Muscle of back (tissue), 11 donors: ENCODE measurements around the gene CHMP1B. TPM values are rescaled to one million over a fixed set of nuclear protein-coding genes. Genes with fewer than 3 reads are reported as not detected.
"Not testable (repeated sequence)": the region's sequence is repeated elsewhere in the genome, so short reads cannot be mapped to it uniquely, and the experiment has no call there.

ENCODE experiments used
- DNase-seq, 3 donors: peaks; one replicate each; pipeline versions ENCODE4 v3.0.0 to v3.0.0-alpha.2; 2013
- polyA plus RNA-seq, 10 donors: library from polyadenylated mRNA; unstranded; fragments of 120-200 nt; gene quantifications; one replicate each; pipeline ENCODE4 v1.2.1, GENCODE V29; 2013; ENCODE audit not compliant: insufficient read length in 10 of 10

The CHMP1B gene
- polyA plus RNA-seq, 10 donors, result 18.7 to 26.5 (median 21.7) TPM

DNA sequence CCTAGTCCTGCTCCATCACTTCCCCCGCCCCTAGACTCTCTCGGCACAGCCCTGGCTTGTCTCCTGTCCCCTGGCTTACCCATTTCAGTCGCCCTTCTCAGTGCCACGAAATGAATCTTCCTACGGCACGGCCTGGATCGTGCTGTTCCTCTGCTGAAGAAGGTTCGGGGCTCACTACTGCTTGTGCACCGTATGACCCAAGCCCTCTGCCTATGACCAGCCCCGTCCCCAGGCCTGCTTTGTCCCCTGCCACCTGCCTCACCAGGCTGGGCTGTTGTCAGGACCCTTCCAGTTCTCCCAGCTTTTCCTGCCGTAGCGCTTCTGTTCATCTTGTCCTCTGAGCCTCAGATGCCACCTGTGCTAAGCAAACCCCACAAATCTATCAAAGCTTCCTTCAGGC, 13.9 kb downstream of the CHMP1B start:
- DNase-seq, result no peak

- DNase-seq, result no peak
Observed at GRCh38 chr18:11866329-11866728, 15.1 kb downstream of the CHMP1B start.

GRCh38 chr18:11866764-11867163, 15.6 kb downstream of the CHMP1B start:
- no peak for DNase-seq

DNA sequence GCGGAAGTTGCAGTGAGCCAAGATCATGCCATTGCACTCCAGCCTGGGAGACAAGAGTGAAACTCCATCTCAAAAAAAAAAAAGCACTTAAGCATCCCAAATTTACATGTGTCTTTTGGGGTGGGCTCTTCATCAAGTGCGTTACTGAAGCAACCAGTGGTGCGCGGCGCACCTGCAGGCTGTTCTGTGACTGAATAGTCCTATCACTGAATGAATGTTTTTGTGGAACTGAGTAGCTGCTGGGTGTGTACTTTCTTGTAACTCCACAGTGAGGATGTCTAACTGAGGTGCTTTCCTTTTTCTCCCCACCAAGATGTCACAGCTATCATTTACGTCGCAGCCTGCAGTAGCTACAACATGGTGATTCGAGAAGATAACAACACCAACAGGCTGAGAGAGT, 17.0 kb downstream of the CHMP1B start:
- DNase-seq, result no peak

- no peak for DNase-seq
Observed at GRCh38 chr18:11871501-11871900, 20.3 kb downstream of the CHMP1B start.

GRCh38 chr18:11872479-11873136, 21.4 kb downstream of the CHMP1B start:
- DNase-seq, result peak; percentile 11 to 22 (median 12)

DNA sequence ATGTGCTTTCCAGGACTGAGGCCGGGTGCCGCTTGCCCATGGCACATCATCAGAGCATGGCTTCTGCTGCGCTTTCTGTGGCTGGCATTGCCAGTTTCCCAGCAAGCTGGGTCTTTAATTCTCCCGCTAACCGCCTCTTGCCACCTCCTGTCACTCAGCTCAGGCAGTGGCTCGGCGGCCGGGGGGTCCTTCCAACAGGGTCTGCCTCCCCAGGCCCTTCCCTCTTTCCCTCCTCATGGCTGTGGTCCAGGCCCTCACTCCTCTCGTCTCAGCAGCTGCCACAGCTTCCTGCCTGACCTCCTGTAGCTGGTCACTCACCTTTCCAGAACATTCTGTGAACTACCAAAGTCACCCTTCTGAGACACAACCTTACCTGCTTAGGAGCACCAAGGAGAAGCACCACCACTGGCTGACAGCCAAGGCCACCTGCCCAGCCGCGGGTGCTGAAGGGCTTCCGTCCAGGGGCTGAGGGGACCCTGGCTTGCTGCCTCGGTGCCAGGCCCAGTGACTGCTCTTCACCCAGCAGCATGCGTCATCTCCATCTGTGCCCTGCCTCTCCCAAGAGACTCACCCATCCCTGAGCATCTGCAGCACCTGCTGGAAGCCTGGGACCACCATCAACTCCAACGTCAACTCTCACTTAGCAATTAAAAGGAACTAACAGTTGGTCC, 22.6 kb downstream of the CHMP1B start:
- no peak for DNase-seq

DNA sequence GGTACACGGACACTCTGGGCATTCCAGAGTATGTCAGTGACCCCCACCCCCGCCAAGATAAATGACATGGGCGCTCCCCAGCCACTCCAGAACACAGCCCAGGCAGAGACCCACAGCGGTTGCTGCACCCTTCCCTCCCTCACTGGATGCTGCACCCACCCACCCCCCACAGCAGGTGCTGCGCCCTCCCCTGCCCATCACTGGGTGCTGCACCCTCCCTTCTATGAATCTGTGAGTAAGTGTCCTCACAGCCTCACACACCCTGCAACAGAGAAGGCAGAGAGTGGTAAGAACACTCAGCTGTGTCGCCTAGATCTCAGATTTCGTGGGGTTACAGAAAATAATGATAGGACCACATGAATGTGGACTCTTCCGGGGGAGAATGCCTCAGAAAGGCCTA, 23.5 kb downstream of the CHMP1B start:
- DNase-seq, result no peak

GRCh38 chr18:11877497-11878135, 26.4 kb downstream of the CHMP1B start:
- DNase-seq, result no peak

GRCh38 chr18:11880586-11881304, 29.5 kb downstream of the CHMP1B start:
- no peak for DNase-seq

DNA sequence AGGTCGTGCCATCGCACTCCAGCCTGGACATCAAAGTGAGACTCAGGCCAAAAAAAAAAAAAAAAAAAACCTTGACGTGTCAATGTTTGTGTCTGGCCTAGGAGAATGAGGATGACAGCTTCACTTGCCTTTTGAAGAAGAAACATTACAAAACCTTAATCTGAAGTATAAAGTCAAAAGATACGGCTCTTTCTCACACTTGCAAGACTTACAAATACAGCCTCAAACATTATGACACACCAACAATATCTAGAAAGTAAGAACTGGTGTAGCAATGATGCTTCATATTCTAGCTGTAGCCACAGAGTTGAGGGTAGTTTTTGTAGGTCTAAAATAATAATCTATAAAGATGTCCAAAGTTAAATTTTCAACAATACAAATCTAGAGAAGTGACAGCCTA, 31.4 kb downstream of the CHMP1B start:
- no peak for DNase-seq

DNA sequence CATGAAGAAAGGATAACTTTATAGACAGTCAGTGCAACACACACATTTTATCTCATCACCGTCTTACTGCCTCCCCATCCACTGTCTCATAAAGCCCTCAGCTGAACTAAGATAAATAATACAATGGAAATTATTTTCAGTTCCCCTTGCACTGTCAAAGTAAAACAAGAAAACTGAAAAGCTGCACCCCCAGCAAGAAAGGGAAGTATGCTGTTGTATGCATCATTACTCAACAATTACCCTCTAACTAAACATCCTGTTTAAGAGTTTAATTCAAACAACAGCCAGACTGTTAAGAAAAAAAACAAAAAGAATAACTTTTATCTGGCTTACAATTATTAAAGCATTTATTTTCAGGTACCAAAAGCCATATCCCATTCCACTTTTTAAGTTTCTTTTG, 31.9 kb downstream of the CHMP1B start:
- no peak for DNase-seq

DNA sequence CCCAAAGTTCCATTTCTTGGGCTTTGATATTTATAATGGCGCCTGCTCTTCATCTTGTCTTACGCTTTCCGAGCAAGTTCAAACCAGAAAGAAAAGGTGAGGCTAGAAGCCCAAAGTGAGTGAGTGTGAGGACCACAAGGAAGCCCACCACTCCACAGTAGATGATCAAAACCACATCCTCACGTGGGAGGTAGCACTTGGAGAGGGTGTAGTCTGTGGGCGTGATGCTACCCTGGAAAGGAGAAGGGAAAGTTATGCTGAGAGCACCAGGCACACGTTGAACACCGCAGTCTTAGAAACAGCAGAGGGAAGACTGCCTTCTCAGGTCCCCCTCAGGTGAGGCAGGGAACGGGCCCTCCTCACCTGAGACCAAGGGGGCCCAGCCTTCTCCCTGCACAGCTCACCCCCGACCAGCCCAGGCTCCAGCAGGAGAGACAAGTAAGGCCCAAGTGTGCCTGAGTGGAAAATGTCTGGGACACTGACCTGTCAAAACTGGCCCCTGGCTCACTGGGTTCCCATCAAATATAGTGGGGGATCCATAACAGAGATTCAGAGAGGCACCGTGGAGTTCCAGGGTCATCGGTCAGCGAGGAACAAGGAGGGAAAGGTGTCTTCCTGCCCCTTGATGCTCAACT, 33.3 kb downstream of the CHMP1B start:
- no peak for DNase-seq

- DNase-seq, result no peak
Observed at GRCh38 chr18:11885278-11885947, 34.2 kb downstream of the CHMP1B start.

DNA sequence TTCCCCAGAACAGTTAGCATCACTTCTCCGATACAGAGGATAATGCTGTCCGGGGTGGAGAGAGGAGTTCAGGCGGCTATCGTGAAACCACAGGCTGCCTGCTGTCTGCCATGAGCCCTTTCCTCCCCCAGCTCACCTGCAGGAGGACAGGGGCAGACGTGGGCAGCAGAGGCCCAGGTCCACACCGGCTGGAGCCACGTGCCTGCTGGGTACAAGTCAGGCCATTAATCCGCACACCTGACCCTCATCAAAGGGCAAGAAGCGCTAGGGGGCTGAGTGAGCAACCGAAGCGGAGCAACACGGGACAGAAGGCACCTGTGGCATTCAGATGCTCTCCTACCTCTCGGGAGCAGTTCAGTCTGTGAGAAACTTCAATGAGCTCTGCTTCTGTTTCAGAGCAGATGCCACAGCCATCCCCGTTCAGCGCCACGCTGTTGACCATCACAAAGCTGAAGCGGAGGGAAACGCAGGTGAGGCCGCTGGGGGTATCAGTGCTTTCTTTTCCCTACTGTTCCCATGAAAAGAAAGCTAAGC, 35.4 kb downstream of the CHMP1B start:
- DNase-seq, result no peak

DNA sequence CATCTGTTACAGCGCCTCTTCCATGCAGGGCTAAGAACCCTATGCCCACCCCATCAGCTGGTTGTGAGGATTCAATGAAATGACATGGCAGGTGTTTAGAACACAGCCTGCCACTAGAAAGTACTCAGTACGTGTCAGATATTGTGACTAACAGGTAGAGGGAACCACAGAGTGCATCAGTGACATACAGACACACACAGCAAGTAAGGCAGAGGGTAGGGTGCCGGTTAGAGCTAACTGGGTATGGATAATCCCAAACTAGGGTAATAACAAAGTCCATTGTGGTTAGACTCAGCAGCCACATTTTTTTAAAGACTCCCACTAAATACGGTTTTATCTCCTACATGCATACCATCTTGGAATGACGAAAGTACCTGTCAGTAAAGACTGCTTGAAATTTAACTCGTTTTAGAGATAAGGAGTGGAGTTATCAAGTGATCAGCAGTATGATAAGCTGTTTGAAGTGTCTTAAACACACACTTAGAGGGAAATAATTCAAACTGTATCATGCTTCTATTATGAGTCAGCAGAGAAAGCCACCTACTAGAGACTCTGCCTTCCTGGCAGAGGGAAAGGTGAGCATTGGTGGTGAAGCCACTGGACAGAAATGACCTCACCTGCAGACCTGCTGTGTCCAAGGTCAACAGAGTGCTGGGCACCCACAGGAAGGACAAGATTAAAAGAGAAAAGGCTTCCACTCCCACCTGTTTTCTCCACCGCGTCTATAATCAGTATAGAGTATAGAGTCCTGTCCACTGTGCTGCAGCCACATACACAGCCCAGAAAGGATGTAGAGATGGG, 36.3 kb downstream of the CHMP1B start:
- DNase-seq, result no peak

GRCh38 chr18:11888726-11889125, 37.5 kb downstream of the CHMP1B start:
- no peak for DNase-seq

- no peak for DNase-seq
Observed at GRCh38 chr18:11889284-11889683, 38.1 kb downstream of the CHMP1B start.

GRCh38 chr18:11891737-11892136, 40.5 kb downstream of the CHMP1B start:
- no peak for DNase-seq

- not testable (repeated sequence) for DNase-seq
Observed at GRCh38 chr18:11892438-11892837, 41.2 kb downstream of the CHMP1B start.
